HG03520 (cell line): ENCODE data around the gene GATC.
"Not testable (repeated sequence)": the region's sequence is repeated elsewhere in the genome, so short reads cannot be mapped to it uniquely, and the experiment has no call there.

Source experiments
- ATAC-seq: cut with Tn5 transposase; IDR thresholded peaks from one replicate; pipeline ENCODE4 v1.9.1; 2021; ENCODE audit warnings: mild to moderate bottlenecking, moderate library complexity; ENCODE audit not compliant: unreplicated experiment

GATC gene

DNA sequence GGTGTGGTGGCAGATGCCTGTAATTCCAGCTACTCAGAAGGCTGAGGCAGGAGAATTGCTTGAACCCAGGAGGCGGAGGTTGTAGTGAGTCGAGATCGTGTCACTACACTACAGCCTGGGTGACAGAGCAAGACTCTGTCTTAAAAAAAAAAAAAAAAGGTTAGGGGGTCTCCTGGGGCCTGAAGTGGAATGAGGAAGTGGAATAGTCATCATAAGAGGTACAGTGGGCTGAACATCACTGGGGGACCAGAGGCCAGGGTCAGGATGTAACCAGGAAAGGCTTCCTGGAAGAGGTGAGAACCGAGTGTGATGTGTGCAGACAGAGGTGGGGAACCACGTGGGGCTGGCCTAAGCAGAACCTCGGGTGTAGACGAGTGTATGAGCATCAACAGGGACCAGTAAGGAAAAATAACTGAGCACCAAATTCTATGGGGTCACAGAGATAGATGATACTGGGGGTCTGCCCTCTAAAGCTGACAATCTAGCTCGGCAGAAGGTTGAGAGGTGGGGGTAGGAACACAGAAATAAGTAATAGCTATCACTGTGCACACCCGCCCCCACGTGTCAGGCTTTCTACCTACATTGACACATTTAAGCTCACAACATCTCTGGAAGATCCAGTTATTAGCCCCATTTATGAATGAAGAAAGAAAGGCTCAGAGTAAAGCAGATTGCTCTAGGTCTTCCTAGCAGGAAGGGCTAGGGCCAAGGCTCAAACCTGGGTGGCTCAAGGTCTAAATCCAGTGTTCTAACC, 13.3 kb upstream of the GATC start:
- no peak for ATAC-seq

DNA sequence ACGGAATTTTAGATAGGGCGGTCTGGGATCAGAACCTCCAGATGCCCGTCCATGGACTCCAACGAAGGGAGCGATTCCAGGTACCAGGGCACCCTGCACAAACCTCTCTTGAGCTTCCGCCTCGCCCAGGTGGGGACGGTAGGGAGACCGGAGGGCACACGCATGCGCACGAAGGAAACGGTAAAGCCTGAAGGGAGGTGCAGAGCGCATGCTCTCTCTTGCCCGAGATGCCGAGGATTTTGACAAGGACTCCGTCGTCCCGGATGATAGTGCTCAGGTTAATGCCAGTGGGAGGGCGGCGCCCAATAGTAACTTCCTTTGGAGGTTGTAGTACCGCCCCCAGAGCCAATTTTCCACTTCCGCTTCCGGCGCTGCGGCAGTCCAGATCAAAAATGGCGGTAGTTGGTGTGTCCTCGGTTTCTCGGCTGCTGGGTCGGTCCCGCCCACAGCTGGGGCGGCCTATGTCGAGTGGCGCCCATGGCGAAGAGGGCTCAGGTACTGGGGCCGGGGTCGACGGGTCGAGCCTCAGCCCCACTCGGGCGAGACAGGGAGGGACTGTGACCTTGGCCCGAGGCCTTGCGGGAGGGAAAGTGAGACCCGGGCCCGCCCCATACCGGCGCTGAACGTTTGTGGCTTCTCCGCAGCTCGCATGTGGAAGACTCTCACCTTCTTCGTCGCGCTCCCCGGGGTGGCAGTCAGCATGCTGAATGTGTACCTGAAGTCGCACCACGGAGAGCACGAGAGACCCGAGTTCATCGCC, 8.3 kb upstream of the GATC start, which contains the start of gene COX6A1:
TSS of gene COX6A1 (plus strand) at position 379 of the 760 bp plus-strand sequence. CDS start at position 393, 14 bp downstream.
- peak; percentile 95 for ATAC-seq

DNA sequence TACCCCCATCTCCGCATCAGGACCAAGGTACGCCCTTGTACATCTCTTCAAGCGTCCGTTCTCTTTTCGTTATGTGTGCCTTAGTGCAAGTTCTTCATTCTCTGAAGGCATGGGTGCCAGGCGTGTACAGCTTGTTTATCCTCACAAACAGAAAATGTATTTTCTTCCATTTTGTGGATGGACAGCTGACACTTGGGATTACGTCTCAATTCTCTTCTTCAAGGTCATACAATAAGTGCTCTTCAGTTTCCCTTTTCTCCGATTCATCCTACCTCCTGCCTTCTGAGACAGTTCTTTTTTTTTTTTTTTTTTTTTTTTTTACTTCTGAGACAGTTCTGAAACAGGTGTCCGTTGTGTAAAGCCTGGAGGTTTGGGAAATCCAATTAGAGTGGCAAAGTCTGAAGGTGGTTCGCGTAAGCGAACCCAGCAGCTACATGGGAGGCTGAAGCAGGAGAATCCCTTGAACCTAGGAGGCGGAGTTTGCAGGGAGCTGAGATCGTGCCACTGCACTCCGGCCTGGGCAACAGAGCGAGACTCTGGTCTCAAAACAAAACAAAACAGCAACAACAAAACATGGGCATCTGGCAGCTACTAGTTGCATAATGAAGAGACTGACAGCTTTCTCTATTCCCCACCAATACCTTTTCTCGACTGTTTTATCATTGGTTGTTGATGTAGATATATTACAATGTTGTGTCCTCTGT, 7.6 kb upstream of the GATC start:
- ATAC-seq: peak; percentile 2

DNA sequence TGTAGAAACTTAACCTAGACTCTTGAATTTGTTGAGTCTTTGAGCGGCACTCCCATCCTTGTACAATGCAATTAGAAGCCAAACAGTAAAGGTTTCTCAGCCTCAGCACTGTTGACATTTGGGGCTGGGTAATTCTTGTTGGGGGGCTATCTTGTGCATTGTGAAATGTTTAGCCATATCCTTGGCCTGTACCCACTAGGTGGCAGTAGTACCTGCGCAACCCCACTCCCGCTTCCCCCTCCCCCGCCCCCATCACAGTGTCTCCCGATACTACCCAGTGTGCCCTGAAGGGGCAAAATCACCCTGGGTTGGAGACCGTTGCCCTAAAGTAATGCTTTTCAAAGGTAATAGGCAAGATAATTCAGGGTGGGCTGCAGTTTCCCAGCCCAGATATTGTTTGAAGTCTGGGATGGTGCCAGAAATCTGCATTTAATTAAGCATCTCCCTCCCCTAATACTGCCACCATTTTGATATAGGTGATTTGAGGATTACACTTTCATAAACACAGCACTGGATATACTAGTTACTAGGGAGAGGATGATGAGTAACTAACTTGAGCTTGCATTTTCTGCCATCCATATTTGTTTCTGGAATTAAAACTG, 6.5 kb upstream of the GATC start:
- no peak for ATAC-seq

DNA sequence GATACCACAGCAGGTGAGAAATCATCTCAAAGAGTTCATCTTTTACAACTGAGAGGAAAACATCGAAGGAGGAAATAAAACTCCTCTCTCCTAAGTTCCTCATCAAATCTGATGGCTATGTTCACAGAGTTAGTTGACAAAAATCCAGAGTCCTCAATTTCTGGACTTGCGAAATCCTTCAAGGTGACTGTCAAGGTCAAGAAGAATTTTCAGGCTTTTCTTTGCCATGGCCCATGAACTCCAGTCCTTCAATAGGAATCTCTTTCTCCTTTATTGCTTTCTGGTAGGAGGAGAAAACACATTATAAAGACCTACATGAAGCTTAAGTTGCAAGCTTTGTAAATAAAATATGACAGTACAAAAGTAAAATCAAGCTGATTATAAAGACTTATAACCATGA, 1.6 kb upstream of the GATC start:
- ATAC-seq: no peak

DNA sequence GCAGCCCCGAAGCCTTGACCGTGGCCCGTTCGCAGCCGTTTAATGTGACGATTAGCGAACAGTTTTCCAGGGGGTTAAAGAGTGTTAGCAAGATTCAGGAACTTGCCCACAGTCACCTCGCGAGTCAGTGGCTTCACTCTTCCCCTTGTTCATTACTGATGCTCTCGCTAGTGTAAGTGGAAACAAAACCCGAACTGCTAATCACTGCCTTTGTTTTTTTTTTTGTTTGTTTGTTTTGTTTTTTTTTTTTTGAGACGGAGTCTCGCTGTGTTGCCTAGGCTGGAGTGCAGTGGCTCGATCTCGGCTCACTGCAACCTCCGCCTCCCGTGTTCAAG, 567 bp downstream of the GATC start:
- ATAC-seq: not testable (repeated sequence)

DNA sequence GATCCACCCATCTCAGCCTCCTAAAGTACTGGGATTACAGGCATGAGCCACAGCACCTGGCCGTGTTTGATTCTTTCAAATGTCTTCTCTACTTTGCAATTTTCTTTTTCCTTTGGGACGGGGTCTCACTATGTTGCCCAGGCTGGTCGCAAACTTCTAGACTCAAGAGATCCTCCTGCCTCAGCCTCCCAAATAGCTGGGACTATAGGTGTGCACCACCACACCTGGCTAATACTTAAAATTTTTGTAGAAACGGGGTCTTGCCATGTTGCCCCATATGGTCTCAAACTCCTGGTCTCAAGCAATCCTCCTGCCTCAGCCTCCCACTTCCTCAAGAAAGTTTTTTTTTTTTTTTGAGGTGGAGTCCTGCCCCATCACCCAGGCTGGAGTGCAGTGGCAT, 1.7 kb downstream of the GATC start:
- ATAC-seq: no peak

DNA sequence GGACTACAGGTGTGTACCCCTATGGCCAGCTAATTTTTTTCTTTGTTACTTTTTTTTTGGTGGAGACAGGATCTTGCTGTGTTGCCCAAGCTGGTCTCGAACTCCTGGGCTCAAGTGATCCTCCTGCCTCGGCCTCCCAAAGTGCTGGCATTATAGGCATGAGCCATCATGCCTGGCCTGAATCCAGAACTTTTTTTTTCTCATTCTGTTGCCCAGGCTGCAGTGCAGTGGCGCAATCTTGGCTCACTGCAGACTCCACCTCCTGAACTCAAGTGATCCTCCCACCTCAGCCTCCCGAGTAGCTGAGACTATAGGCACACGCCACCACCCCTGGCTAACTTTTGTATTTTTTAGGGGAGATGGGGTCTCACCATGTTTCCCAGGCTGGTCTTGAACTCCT, 6.3 kb downstream of the GATC start:
- not testable (repeated sequence) for ATAC-seq

DNA sequence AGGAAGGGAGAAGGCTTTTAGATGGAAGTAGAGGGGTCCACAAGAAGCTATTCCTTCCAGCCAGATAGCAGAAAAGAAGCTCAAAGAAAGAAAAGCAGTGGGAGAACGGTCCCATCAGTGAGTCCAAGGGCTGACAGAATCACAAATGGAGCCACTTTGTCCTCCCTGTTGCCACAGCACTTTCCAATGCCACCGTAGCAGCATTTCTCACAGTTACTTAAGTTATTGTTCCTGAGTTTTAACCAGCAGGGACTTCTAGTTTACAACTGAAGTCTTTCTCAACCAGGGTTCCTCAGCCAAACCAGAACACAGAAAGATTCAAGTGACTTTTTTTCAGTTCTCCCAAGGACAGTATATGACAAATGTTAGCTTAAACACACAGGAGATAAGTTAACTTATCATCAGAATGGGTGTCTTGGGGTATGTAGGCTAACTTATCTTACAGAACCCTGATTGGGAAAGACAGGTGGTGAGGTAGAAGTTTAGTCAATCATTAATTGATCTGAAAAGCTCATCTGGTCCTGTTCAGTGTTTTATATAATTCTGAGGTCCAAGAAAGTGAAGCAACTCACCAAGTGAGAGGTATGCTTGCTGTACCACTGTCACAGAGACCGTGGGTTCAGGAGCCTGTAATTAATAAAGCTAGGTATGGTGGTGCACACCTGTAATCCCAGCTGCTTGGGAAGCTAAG, 7.0 kb downstream of the GATC start:
- no peak for ATAC-seq

DNA sequence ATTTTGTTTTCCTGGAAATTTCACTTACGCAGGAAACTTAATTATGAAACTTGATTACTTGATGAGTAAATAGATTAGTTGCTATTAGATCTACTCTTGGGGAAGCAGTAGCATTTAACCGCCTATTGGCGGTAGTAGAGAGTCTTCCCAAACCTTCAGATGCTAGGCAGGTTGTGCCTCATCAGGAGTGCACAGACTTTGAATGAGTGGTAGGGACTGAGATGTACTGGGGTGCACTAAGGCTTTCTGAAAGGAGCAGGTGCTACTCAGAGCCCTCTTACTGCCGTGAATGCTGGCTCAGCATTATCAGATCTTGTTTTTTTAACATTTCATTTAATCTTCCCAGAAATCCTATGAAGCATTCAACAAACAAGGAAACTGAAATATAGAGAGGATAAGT, 7.7 kb downstream of the GATC start:
- ATAC-seq: no peak

DNA sequence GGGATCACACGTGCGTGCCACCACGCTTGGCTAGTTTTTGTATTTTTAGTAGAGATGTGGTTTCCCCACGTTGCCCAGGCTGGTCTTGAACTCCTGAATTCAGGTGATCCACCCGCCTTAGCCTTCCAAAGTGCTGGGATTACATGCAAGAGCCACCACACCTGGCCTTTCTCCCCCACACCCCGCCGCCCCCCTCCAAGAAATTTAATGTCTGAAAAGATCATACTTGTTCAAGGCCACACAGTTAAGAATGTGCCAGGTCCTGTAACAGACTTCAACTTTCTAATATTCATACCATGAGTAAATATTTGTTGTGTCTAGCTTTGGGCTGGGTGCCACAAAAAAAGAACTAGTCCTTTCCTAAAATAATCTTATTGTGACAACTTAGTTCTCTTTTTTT, 9.1 kb downstream of the GATC start:
- ATAC-seq: no peak

DNA sequence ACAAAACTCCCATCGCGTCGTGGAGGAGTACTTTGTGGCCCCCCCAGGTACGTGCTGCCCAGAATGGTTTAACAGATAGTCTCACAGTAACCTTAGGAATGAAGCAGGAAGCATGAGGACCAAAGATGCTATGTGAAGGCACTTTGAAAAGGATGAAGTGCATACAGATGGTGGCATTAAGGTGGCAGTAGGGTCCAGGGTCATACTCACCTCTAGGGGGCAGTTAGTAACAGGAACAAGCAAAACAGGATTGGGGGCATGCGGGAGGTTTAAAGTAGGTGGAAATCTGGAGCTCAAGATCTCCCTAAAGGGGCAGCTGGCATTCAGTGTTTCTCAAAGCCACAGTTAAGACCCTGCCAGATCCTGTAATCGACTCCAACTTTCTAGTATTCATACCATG, 10.9 kb downstream of the GATC start:
- ATAC-seq: no peak

DNA sequence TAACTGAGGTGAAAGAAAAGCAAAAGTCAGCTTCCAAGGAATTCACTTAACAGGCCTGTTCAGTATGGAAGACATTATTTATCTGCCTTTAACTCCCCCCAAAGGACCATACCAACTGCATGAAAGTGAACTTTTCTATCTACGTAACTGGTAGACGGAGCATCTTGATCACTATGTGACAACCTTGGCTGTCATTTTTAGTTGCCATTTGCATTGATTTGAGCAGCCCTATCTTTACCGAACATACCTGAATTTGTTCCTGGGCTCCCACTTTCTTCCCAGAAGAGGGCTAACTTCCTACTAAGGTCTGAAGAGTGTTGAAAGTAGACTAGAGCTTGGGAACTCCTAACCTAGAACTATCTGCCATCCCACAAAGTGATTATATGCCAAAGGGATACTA, 13.9 kb downstream of the GATC start:
- no peak for ATAC-seq

DNA sequence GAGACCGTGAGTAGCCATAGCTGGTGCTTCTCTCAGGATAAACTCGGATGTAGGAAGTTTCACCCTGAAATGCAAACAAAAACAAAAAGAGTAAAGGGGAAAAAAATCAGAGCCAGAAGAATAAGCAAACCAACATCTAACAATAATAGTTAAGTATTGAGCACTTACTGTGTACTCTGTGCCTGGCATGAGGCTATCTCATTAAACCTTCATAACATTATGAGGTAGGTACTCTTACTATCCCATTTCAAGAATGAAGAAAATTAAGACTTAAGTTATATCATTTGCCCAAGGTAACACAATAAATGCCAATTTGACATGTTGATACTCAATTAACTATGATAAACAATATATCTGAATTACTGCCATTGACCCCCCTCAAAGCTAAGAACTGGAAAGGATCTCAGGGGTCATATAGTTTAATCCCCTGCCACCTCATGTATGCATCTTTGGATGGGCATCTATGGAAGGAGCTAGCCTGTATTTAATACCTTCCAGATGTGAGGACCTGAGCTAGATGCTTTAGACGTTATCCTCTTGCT, 15.9 kb downstream of the GATC start:
- no peak for ATAC-seq

DNA sequence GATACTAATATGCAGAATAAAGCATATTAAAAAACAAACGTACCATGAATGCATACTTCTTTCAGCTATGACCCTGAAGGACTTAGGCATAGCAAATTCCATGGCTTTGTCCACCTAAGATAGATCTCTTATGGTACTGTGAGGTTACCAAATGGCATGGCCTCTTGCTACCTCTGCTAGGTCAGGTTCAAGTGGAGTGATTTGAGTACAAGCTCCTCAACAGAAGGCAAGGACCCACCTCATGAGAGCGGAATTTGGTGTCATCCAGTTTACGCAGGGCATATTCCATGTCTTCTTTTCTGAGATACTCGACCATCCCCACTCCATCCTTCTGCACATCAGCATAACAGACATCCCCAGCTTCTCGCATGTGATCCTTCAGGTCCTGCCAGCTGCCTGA, 17.5 kb downstream of the GATC start:
- ATAC-seq: no peak

DNA sequence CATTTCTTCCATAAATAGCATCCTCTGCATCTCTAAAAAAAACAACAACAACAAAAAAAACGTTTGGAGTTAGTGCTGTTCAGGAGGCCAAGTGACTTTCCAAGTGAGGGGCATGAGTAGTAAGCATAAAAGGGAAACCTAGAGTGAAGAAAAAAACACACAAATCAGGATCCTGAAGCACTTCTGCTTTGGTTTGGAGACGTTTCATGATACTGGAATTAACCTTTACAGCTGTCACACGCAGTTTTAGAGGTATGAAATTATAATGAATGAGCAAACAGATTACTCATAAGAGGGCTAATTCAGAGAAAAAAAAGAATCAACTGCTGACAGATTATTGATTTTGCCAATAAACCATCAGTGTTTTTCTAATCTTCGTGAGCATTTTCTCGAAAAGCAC, 19.5 kb downstream of the GATC start:
- ATAC-seq: no peak

DNA sequence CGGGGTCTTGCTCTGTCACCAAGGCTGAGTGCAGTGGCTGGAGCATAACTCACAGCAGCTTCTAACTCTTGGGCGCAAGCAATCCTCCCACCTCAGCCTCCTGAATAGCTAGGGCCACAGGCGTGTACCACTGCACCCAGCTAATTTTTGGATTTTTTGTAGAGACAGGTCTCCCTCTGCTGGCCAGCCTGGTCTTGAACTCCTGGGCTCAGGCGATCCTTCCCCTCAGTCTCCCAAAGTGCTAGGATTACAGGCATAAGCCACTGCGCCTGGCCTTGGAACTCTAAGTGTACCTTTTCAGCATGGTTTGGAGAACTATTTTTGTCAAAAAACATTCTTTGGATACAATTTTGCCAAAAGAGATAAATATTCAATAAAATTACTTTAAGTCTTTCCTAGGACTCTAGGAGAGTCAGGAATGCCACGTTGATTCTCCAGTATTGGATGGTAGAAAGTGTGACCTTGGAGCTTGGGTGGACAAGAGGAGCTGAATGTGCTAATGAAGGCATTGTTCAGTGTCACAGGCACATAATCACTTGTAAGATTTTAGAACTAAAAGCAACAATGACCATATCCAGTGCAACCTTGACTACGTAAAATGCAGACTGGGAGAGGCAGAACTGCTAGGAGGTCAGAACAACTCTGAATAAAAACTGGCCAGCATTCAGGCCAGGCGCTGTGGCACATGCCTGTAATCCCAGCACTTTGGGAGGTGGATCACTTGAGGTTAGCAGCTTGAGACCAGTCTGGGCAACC, 20.5 kb downstream of the GATC start:
- no peak for ATAC-seq

DNA sequence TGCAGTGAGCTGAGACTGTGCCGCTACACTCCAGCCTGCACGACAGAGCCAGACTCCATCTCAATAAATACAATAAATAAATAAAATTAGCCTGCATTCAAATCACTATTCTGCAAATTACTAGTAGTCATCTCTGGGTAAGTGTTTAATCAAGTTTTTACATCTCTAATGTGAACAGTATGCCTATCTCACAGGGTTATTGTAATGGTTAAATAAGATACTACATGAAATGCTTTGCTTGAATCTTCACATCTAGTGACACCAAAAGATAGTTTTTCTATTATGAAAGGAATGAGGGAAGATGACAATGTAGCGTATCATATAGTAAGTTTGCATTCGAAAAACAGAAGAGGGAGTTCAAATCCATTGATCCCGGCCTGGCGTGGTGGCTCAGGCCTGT, 21.2 kb downstream of the GATC start:
- no peak for ATAC-seq

DNA sequence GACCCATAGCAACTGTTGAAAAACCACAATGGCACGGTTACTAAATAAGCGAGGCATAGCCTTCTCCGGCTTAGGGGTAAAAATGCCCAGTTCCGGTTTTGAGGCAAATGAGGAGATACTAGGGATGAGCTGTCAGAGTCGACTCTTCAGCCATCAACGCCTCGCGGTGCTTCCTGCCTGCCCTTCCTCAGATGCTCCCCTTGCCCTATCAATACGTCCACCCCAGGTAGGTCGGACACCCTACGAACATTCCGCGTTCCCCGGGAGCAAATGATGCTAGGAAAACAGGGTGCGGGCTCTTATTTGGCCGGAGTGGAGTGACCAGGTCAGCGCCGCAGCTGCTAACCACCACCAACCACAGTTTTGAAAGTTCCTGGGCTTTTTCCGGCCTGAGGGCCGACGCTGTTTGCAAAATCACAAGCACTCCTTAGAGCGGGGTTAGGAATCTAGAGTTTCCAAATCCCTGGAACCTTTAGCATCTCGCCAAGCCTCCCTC, 22.1 kb downstream of the GATC start:
- ATAC-seq: no peak
